Measurements from ENCODE around the gene CST9L. TPM values are rescaled to one million over a fixed set of nuclear protein-coding genes. Genes with fewer than 3 reads are reported as not detected.

CST9L gene
- total and polyA plus RNA-seq, 10 of the 15 experiments (the other 5 are each of a cell fraction or from before 2014, with no cell fraction given), result not detected

DNA sequence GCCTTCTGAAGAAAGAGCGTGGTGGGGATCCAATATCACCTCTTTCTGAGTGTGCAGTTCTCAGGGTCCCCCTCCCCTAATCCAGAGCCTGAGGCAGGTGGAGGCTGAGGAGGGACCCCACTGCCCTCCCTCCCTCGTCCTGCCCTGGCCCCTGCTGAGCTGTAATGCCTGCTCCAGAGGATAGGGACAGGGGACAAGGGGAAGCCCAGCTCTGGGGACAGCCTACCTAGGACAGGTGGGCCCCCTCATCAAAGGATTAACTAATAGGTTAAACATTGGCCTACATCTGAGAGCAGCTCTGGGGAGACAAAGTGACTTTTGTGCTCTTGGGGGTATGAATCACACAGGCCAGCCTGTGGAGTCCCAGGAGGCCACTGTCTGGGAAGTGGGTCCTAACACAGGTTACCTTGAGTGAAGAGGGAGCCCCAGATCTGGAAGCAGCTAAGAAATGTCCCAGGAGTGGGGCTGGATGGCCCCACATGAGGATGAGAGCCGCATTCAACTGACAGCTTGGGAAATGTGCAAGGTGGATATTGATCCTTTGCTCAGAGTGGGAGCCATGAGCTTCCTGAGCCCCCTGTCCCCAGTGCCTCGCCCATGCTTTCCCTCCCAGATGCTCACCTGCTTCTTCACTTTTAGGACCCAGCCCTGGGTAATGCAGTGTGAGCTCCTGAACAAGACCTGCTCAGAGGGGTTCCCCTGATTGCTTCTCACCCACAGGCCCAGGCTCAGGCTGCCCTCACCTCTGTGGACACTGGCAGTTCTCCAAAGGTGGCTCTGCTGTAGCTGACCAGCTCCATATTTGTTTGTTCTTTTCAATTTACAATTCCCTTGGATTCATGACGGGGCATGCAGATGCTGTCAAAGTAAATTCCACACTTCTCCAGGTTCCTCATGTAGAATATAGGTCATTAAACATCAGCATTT is 17.8 kb upstream of the CST9L start:
- TF ChIP-seq, protein P1, sequence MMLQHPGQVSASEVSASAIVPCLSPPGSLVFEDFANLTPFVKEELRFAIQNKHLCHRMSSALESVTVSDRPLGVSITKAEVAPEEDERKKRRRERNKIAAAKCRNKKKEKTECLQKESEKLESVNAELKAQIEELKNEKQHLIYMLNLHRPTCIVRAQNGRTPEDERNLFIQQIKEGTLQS (IDR thresholded peaks at IDR 0.05; ENCODE audit: borderline replicate concordance, extremely low read depth, low read depth, low read length), result no peak
- no peak for TF ChIP-seq NR2C1 (IDR thresholded peaks at IDR 0.05)
- no peak for TF ChIP-seq SUZ12 (IDR thresholded peaks at IDR 0.05; ENCODE audit: unreplicated experiment)
- TF ChIP-seq RCOR1 (conservative IDR thresholded peaks at IDR 0.05; ENCODE audit: low read depth, low read length), result no peak
- no peak for TF ChIP-seq USF2 (IDR thresholded peaks at IDR 0.05; ENCODE audit: borderline replicate concordance, low read depth, low read length)
- no peak for TF ChIP-seq PBX3 (IDR thresholded peaks at IDR 0.05; ENCODE audit: insufficient replicate concordance, low read depth, low read length)
- 10% methylated on average over 4 of the region's 5 CpGs for WGBS (ENCODE audit: insufficient coverage, insufficient replicate concordance, low lambda C conversion rate, missing lambda C conversion rate)
- H3K36me3 ChIP-seq (ENCODE audit: control insufficient read depth in 2 of 2, insufficient read depth in 2 of 2, low read length in 1 of 2), result no peaks in the 10 kb centered on the region
- BruUV-seq (replicated peaks), result no TSS peak
- H2AFZ ChIP-seq (ENCODE audit: control insufficient read depth, low read depth, low read length), result no peak overlapping the region
- no peak for ATAC-seq
- POLR2A ChIA-PET, result no interaction called here
- in situ Hi-C loops (cut with MboI) (no loop called here), intact Hi-C loops (cut with micrococcal nuclease; ENCODE audit: unreplicated experiment) (no loop called here)
- peaks cover 0 to 4% of the 10 kb centered on the region in 2 experiments; a peak in 2 of 4 replicates for H3K27me3 ChIP-seq (replicated peaks in 1 of 2; ENCODE audit: control insufficient read depth in 2 of 2, insufficient read depth in 2 of 2, low read length in 1 of 2)
- no peaks in the 10 kb centered on the region for H3K9me3 ChIP-seq (replicated peaks; ENCODE audit: control insufficient read depth, insufficient read depth, low read length)
- RAD21 ChIA-PET (ENCODE audit: unreplicated experiment), result no interaction called here
- H3K79me2 ChIP-seq (ENCODE audit: control insufficient read depth, insufficient read depth, low read length), result no peaks in the 10 kb centered on the region
- H3K4me2 ChIP-seq (ENCODE audit: control insufficient read depth, insufficient read depth), result no peak overlapping the region
- FAIRE-seq, result no peak
- H4K20me1 ChIP-seq (ENCODE audit: control insufficient read depth, insufficient read depth), result no peaks in the 10 kb centered on the region
- SMC1A ChIA-PET (ENCODE audit: uncharacterized antibody, unreplicated experiment), result no interaction called here
- no peak overlapping the region for H3K4me3 ChIP-seq
- CTCF ChIA-PET, result interaction anchor here (1.4 kb wide), 1 partner anchor 144 kb away, joined by 3 read pairs; no protein-coding TSS in a partner anchor
- DNase-seq (ENCODE audit: low read depth, low spot score), result no peak
- H3K4me1 ChIP-seq (ENCODE audit: control insufficient read depth, insufficient read depth, low read length), result no peaks in the 10 kb centered on the region
- no peak overlapping the region for H3K27ac ChIP-seq (ENCODE audit: control insufficient read depth, insufficient read depth)
- H3K9ac ChIP-seq (ENCODE audit: control insufficient read depth, insufficient read depth, low read length), result no peak overlapping the region
